SK-N-SH (cell line): Measurements from ENCODE around the gene RNLS. TPM values are rescaled to one million over a fixed set of nuclear protein-coding genes. Genes with fewer than 3 reads are reported as not detected.

ENCODE experiments used
- CTCF ChIA-PET: fragments of 300-600, 350-600 bp; formaldehyde crosslinking; extraction: SDS; loops from one replicate; lab custom pipeline; 2021; lab: Yijun Ruan, JAX
- POLR2A ChIA-PET: fragments of 350-600 bp; sonication (Branson Sonifier 250); formaldehyde crosslinking; extraction: SDS; loops from one replicate; lab custom pipeline; 2020; ENCODE audit warnings: antibody characterized with exemption, inconsistent platforms; lab: Yijun Ruan, JAX
- DNase-seq: peaks from one replicate; pipeline ENCODE4 v3.0.0; 2012
- H2AFZ ChIP-seq: fragments of 200-600 bp; sonication (generic); 2 replicates; pipeline ENCODE4 v1.8.1; 2016; ENCODE audit warnings: antibody characterized with exemption, mild to moderate bottlenecking, low read depth
- H3F3A ChIP-seq: fragments of 200-600 bp; sonication (generic); replicated peaks from 2 replicates; pipeline ENCODE3; 2016; ENCODE audit warnings: antibody characterized with exemption, mild to moderate bottlenecking; ENCODE audit not compliant: insufficient read depth
- H3K27ac ChIP-seq, 2 experiments: fragments of 200-500 bp in 1 of 2; fragments of 200-600 bp in 1 of 2; sonication (Bioruptor generic) in 1 of 2; sonication (generic), shearing (Covaris generic) in 1 of 2; 2 replicates each; pipeline versions ENCODE4 v1.5.1 to v1.6.1; 2014 to 2016; ENCODE audit warnings: low read depth in 2 of 2, inconsistent platforms in 1 of 2, low read length in 1 of 2, mild to moderate bottlenecking in 1 of 2, mixed read lengths in 1 of 2
- H3K27me3 ChIP-seq: fragments of 200-600 bp; sonication (generic), shearing (Covaris generic); 2 replicates; pipeline ENCODE4 v1.6.1; 2016; ENCODE audit warnings: mixed run types; ENCODE audit not compliant: insufficient read depth
- H3K36me3 ChIP-seq, 2 experiments: fragments of 200-500 bp in 1 of 2; fragments of 200-600 bp in 1 of 2; sonication (Bioruptor generic) in 1 of 2; sonication (generic) in 1 of 2; replicated peaks in 1 of 2; 2 replicates each; pipeline versions ENCODE3 to v1.5.1; 2014 to 2016; ENCODE audit warnings: low read length in 1 of 2, mild to moderate bottlenecking in 1 of 2; ENCODE audit not compliant: insufficient read depth in 2 of 2, control insufficient read depth in 1 of 2
- H3K4me1 ChIP-seq, 2 experiments: fragments of 200-500 bp in 1 of 2; fragments of 200-600 bp in 1 of 2; sonication (Bioruptor generic) in 1 of 2; sonication (generic), shearing (Covaris generic) in 1 of 2; 2 replicates each; pipeline versions ENCODE4 v1.5.1 to v1.6.1; 2014 to 2016; ENCODE audit warnings: low read depth in 1 of 2, low read length in 1 of 2, mixed run types in 1 of 2; ENCODE audit not compliant: insufficient read depth in 2 of 2, control insufficient read depth in 1 of 2
- H3K4me2 ChIP-seq: fragments of 200-600 bp; sonication (generic), shearing (Covaris generic); 2 replicates; pipeline ENCODE4 v1.6.1; 2017; ENCODE audit warnings: mixed run types
- H3K4me3 ChIP-seq, 2 experiments: fragments of 200-500 bp in 1 of 2; fragments of 200-600 bp in 1 of 2; sonication (Bioruptor generic) in 1 of 2; sonication (generic), shearing (Covaris generic) in 1 of 2; 2 replicates each; pipeline versions ENCODE4 v1.5.1 to v1.8.1; 2014 to 2016; ENCODE audit warnings: low read depth in 2 of 2, inconsistent platforms in 1 of 2, low read length in 1 of 2, mild to moderate bottlenecking in 1 of 2, mixed read lengths in 1 of 2, moderate library complexity in 1 of 2
- H3K79me2 ChIP-seq: fragments of 200-600 bp; sonication (generic); 2 replicates; pipeline ENCODE4 v1.8.1; 2017; ENCODE audit warnings: mild to moderate bottlenecking; ENCODE audit not compliant: insufficient read depth
- H3K9ac ChIP-seq: fragments of 200-600 bp; sonication (generic); 2 replicates; pipeline ENCODE4 v1.6.1; 2017; ENCODE audit warnings: mixed run types
- H3K9me2 ChIP-seq: fragments of 200-600 bp; sonication (generic); 2 replicates; pipeline ENCODE4 v1.6.1; 2017; ENCODE audit warnings: mixed run types
- H3K9me3 ChIP-seq: fragments of 200-600 bp; sonication (generic); 2 replicates; pipeline ENCODE4 v1.6.1; 2017; ENCODE audit warnings: mixed run types, mild to moderate bottlenecking, moderate library complexity
- H4K20me1 ChIP-seq: fragments of 200-600 bp; sonication (generic); 2 replicates; pipeline ENCODE4 v1.6.1; 2017; ENCODE audit warnings: mild to moderate bottlenecking, mixed run types; ENCODE audit not compliant: insufficient read depth
- CHD2 ChIP-seq: fragments of 150-350 bp; IDR thresholded peaks from 2 replicates; pipeline ENCODE4 v1.6.1; 2018; ENCODE audit warnings: low read length; ENCODE audit not compliant: partially characterized antibody
- ELF1 ChIP-seq: IDR thresholded peaks from 2 replicates; pipeline ENCODE4 v1.4.0; 2012
- EZH2phosphoT487 ChIP-seq: fragments of 200-600 bp; sonication (generic); IDR thresholded peaks from 2 replicates; pipeline ENCODE4 v1.6.1; 2017; ENCODE audit warnings: low read depth, mixed run types, mild to moderate bottlenecking, antibody characterized with exemption, moderate library complexity, borderline replicate concordance
- FOSL2 ChIP-seq: IDR thresholded peaks from 2 replicates; pipeline ENCODE4 v1.4.0; 2012; ENCODE audit warnings: low read depth, mild to moderate bottlenecking, moderate library complexity, borderline replicate concordance
- FOXM1 ChIP-seq: IDR thresholded peaks from 2 replicates; pipeline ENCODE4 v1.4.0; 2012; ENCODE audit warnings: low read depth, mild to moderate bottlenecking
- JUND ChIP-seq: IDR thresholded peaks from 2 replicates; pipeline ENCODE4 v1.4.0; 2012
- MXI1 ChIP-seq: IDR thresholded peaks from 2 replicates; pipeline ENCODE4 v1.6.1; 2012; ENCODE audit warnings: mild to moderate bottlenecking, low read depth, low read length, improper control_type of control experiment
- NFIC ChIP-seq: IDR thresholded peaks from 2 replicates; pipeline ENCODE4 v1.4.0; 2012; ENCODE audit warnings: borderline replicate concordance
- NRF1 ChIP-seq: IDR thresholded peaks from 2 replicates; pipeline ENCODE4 v1.6.1; 2012; ENCODE audit warnings: low read depth, mild to moderate bottlenecking, low read length
- POLR2AphosphoS5 ChIP-seq: IDR thresholded peaks from 2 replicates; pipeline ENCODE4 v1.6.1; 2012; ENCODE audit warnings: low read depth, low read length
- RAD21 ChIP-seq: IDR thresholded peaks from 2 replicates; pipeline ENCODE4 v1.6.1; 2012; ENCODE audit warnings: mild to moderate bottlenecking, low read length
- RCOR1 ChIP-seq: fragments of 150-350 bp; IDR thresholded peaks from 2 replicates; pipeline ENCODE4 v1.6.1; 2017; ENCODE audit warnings: antibody characterized with exemption, low read length
- RFX5 ChIP-seq: IDR thresholded peaks from 2 replicates; pipeline ENCODE4 v1.6.1; 2012; ENCODE audit warnings: mild to moderate bottlenecking, improper control_type of control experiment, low read length
- SIN3A ChIP-seq: IDR thresholded peaks from 2 replicates; pipeline ENCODE4 v1.6.1; 2012; ENCODE audit warnings: low read depth, mild to moderate bottlenecking, low read length, moderate library complexity, borderline replicate concordance
- SMC3 ChIP-seq: IDR thresholded peaks from 2 replicates; pipeline ENCODE4 v1.6.1; 2012; ENCODE audit warnings: low read depth, low read length, improper control_type of control experiment
- TEAD4 ChIP-seq: IDR thresholded peaks from 2 replicates; pipeline ENCODE4 v1.4.0; 2012; ENCODE audit warnings: mild to moderate bottlenecking, borderline replicate concordance; ENCODE audit not compliant: insufficient read depth
- WGBS: methylation state at CpG from one replicate; pipeline ENCODE4 v1.1.6; 2017; ENCODE audit warnings: low lambda C conversion rate; 5-methylcytosine and 5-hydroxymethylcytosine counted together
- polyA plus RNA-seq, 3 experiments: library from polyadenylated mRNA; depleted of rRNA; stranded (reverse); fragments of >200 nt; gene quantifications; 2 replicates each; pipeline ENCODE4 v1.2.3, GENCODE V29; 2012
- TF ChIP-seq, protein P1 (sequence below): fragments of 150-350 bp; IDR thresholded peaks from 2 replicates; pipeline ENCODE4 v1.6.1; 2017; ENCODE audit warnings: antibody characterized with exemption, low read length, low read depth, borderline replicate concordance
- TF ChIP-seq, protein P2 (sequence below): IDR thresholded peaks from 2 replicates; pipeline ENCODE4 v1.4.0; 2012; ENCODE audit warnings: low read depth, borderline replicate concordance
- TF ChIP-seq, protein P3 (sequence below): fragments of 150-350 bp; IDR thresholded peaks from 2 replicates; pipeline ENCODE4 v1.6.1; 2016; ENCODE audit warnings: mild to moderate bottlenecking, low read depth, low read length
- TF ChIP-seq, protein P4 (sequence below): IDR thresholded peaks from 2 replicates; pipeline ENCODE4; 2012
- TF ChIP-seq, protein P5 (sequence below): IDR thresholded peaks from 2 replicates; pipeline ENCODE4 v1.4.0; 2012; ENCODE audit warnings: low read depth

Gene RNLS
- polyA plus RNA-seq, 1 of the 3 experiments (the other 2 are of a cell fraction), result not detected

DNA sequence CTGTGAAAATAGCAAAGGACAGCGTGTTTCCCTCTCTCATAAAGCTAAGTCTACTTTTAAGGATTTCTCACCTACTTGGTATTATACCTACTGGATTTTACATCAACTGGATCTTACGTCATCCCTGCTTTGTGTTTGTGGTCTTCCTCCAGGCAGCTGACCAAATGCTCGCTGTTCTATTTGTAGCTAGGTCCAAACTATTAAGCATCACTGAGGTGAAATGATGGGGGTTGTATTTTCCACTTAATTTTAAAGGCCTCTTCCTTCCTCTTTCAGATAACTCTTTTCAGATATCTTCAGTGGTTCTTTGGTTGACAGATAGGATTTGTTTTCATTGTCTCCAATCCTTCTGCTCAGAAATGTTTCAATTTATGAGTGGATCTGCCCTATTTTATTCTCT lies 169.7 kb downstream of the RNLS start:
- H3K4me1 ChIP-seq, result peaks cover 0 to 10% of the 10 kb centered on the region in 2 experiments; a peak in 1 of 4 replicates
- ChIA-PET POLR2A (no interaction called here), CTCF (no interaction called here)
- H3K9me3 ChIP-seq, result no peaks in the 10 kb centered on the region
- H3F3A ChIP-seq, result peaks cover 16% of the 10 kb centered on the region
- no peak overlapping the region for H3K4me3 ChIP-seq
- TF ChIP-seq TEAD4 (no peak), MXI1 (no peak), SMC3 (no peak), RAD21 (no peak), NFIC (no peak), FOSL2 (no peak)
- TF ChIP-seq, protein P1, sequence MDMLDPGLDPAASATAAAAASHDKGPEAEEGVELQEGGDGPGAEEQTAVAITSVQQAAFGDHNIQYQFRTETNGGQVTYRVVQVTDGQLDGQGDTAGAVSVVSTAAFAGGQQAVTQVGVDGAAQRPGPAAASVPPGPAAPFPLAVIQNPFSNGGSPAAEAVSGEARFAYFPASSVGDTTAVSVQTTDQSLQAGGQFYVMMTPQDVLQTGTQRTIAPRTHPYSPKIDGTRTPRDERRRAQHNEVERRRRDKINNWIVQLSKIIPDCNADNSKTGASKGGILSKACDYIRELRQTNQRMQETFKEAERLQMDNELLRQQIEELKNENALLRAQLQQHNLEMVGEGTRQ, result no peak
- H3K27me3 ChIP-seq, result no peaks in the 10 kb centered on the region
- no peaks in the 10 kb centered on the region for H3K79me2 ChIP-seq
- H3K9ac ChIP-seq, result no peak overlapping the region
- H3K36me3 ChIP-seq, result no peaks in the 10 kb centered on the region
- H3K27ac ChIP-seq, result no peak overlapping the region
- H4K20me1 ChIP-seq, result no peaks in the 10 kb centered on the region
- 91% methylated on average over 3 of the region's 3 CpGs for WGBS
- H3K9me2 ChIP-seq, result no peaks in the 10 kb centered on the region
- DNase-seq, result no peak
- no peak overlapping the region for H3K4me2 ChIP-seq
- H2AFZ ChIP-seq, result no peak overlapping the region

DNA sequence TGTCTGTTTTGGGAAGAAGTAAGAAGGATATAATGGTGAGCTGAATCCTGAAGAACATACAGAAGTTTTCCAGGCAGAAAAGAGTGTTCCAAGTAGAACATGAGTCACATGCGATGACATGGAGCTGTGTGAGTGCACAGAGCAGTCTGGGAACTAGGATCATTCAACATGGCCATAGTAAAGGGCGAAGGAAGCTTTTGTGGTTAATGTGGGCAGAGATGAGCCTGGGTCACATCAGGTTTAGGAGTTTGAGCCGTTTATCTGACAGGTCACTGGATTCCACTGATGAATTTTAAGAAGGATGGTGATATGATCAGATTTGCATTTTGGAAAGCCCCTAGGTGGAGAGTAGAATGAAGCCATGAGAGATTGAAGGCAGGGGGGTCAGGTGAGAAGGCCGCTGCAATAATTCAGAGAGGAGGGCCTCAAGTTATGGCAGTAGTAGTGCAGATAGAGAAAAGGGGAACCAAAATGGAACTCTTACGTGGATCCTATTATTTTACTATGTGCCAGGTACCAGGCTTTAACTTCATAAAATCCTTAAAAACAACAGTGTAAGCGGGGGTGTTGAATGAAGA lies 171.3 kb downstream of the RNLS start:
- peaks cover 0 to 10% of the 10 kb centered on the region in 2 experiments; a peak in 1 of 4 replicates for H3K4me1 ChIP-seq
- ChIA-PET POLR2A (no interaction called here), CTCF (interaction anchor here (1.4 kb wide), 1 partner anchor 22 kb away, joined by 3 read pairs; no protein-coding TSS in a partner anchor)
- no peak overlapping the region for H2AFZ ChIP-seq
- 80% methylated on average over 6 of the region's 6 CpGs for WGBS
- H4K20me1 ChIP-seq, result no peaks in the 10 kb centered on the region
- H3K9me3 ChIP-seq, result no peaks in the 10 kb centered on the region
- H3F3A ChIP-seq, result peaks cover 16% of the 10 kb centered on the region
- no peak overlapping the region for H3K9ac ChIP-seq
- no peak for DNase-seq
- H3K27ac ChIP-seq, result no peak overlapping the region
- no peaks in the 10 kb centered on the region for H3K27me3 ChIP-seq
- H3K36me3 ChIP-seq, result no peaks in the 10 kb centered on the region
- no peak overlapping the region for H3K4me3 ChIP-seq
- H3K9me2 ChIP-seq, result no peaks in the 10 kb centered on the region
- H3K4me2 ChIP-seq, result no peak overlapping the region
- no peaks in the 10 kb centered on the region for H3K79me2 ChIP-seq
- TF ChIP-seq, protein P1, result no peak
- TF ChIP-seq RCOR1 (no peak), MXI1 (no peak), RFX5 (no peak), EZH2phosphoT487 (no peak), ELF1 (no peak), POLR2AphosphoS5 (no peak), JUND (no peak), FOXM1 (no peak), SIN3A (no peak), CHD2 (no peak), RAD21 (no peak), NRF1 (no peak)
- TF ChIP-seq, protein P2, sequence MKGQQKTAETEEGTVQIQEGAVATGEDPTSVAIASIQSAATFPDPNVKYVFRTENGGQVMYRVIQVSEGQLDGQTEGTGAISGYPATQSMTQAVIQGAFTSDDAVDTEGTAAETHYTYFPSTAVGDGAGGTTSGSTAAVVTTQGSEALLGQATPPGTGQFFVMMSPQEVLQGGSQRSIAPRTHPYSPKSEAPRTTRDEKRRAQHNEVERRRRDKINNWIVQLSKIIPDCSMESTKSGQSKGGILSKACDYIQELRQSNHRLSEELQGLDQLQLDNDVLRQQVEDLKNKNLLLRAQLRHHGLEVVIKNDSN, result no peak
- TF ChIP-seq, protein P3, sequence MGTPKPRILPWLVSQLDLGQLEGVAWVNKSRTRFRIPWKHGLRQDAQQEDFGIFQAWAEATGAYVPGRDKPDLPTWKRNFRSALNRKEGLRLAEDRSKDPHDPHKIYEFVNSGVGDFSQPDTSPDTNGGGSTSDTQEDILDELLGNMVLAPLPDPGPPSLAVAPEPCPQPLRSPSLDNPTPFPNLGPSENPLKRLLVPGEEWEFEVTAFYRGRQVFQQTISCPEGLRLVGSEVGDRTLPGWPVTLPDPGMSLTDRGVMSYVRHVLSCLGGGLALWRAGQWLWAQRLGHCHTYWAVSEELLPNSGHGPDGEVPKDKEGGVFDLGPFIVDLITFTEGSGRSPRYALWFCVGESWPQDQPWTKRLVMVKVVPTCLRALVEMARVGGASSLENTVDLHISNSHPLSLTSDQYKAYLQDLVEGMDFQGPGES, result no peak
- TF ChIP-seq, protein P4, sequence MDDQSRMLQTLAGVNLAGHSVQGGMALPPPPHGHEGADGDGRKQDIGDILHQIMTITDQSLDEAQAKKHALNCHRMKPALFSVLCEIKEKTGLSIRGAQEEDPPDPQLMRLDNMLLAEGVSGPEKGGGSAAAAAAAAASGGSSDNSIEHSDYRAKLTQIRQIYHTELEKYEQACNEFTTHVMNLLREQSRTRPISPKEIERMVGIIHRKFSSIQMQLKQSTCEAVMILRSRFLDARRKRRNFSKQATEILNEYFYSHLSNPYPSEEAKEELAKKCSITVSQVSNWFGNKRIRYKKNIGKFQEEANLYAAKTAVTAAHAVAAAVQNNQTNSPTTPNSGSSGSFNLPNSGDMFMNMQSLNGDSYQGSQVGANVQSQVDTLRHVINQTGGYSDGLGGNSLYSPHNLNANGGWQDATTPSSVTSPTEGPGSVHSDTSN, result no peak
- TF ChIP-seq, protein P5, sequence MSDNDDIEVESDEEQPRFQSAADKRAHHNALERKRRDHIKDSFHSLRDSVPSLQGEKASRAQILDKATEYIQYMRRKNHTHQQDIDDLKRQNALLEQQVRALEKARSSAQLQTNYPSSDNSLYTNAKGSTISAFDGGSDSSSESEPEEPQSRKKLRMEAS, result no peak
